AG08395 (cell line): Measurements from ENCODE around the gene DUSP9.

Source experiments
- DNase-seq: peaks from one replicate; pipeline ENCODE4 v3.0.0; 2012; ENCODE audit warnings: mixed read lengths, low spot score

DUSP9 gene

GRCh38 chrX:153635788-153636668, 11.0 kb upstream of the DUSP9 start:
- no peak for DNase-seq

GRCh38 chrX:153636716-153637115, 10.3 kb upstream of the DUSP9 start:
- no peak for DNase-seq

- no peak for DNase-seq
Measured at GRCh38 chrX:153637121-153638040, 9.6 kb upstream of the DUSP9 start.

DNA sequence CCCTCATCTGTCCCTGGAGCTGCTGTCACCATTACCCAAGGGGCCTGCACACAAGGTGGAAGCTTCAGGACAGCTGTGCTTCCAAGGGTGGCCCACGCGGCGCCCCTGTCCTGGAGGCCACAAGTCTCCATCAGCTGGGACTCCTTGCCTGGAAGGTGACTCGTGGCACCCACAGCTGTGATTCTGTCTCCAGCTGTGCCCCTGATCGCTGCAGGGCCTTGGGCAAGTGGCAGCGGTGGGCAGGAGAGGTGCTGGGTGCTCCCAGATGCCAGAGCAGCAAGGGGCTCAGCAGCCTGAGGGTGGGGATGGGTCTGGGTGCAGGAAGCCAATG, 9.0 kb upstream of the DUSP9 start:
- no peak for DNase-seq

DNA sequence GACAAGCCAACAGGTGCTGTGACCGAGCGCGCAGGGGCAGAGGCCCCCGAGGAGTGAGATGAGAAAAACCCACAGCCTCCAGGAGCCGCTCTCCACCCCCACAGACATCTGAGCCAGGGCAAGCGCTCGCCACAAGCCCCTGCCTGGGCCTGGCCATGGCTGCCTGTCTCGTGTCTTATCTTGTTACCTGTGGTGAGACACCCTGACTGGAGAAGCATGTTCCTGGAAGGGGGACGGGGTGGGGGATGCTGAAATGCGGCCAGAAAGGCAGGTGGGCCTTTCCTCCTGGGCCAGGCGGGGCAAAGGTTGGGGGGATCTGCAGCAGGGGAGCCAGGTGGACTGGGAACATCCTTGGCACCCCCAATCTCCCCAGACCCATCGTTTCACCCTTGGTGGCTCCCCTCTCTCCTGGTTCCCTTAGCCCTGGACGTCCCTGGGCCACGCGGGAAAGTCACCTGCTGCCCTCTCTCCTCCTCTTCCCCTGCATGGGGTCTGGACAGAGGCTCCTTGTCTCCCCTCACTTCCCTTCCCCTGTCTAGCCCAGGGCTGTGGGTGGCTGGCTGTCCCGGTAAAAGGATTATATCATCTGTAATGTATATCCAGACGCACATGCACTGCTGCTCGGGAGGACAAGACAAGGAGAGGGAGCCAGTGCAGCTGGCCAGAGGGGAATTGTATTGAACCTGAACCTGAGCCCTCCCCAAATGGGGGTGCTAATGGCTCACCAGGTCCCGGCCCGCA, 8.4 kb upstream of the DUSP9 start:
- no peak for DNase-seq

DNA sequence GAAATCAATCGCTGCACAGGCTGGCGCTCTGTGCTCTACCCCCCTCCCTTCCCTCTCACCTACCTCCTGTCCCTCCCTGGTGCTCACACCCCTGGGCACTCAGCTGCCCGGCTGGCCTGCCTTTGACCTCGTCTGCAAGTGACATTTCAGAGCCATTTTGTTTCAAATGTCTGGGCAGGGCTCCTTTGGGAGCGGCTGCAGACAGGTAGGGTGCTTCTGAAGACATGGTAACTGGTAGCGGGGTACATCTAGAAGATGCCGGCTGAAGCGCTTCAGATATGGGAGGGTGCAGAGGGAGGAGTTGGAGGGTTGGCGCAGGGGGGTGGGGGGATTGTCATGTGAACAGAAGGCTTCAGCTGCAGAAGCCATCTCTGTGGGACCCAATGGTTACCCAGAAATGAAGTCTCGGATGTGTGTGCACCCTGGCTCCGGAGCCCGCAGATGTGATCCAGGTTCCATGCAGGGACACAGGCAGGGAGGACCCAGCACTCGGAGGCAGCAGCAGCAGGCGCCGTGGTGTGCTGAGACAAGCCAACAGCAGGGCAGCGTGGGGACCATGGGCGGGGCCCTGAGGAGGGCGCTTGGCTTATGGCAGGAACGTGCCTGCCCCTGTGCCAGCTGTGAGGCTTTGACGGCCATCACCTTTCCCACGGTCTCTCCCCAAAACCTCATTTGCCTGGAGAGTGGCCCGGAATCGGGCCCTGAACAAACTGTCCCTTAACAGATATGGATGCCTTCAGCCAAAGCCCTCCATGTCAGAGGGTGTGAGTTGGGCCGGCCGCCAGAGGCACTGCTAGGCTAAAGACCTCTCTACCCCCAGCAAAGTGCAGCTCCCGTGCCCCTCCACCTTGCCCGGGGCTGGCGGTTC, 7.6 kb upstream of the DUSP9 start:
- no peak for DNase-seq

GRCh38 chrX:153640045-153640686, 6.8 kb upstream of the DUSP9 start:
- no peak for DNase-seq

GRCh38 chrX:153640736-153641575, 6.0 kb upstream of the DUSP9 start:
- no peak for DNase-seq

DNA sequence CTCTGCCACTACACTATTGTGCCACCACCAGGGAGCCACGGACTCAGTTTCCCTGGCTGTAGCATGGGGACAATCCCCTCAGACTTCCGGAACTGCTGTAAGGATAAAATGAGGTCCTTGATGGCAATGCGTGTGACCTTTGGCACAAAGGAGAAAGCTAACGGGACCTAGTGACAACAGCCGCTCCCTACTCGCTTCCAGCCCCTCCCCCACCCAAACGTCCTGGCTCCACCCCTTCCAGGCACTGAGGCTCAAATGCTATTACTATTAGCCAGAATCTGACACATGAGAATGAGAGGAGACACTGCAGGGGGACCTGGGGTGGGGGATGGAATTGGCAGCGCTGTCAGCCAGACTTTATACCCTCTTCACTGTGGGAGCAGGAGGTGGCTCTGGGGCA, 5.4 kb upstream of the DUSP9 start:
- DNase-seq: no peak

- no peak for DNase-seq
Measured at GRCh38 chrX:153642051-153642654, 4.8 kb upstream of the DUSP9 start.

GRCh38 chrX:153642655-153643430, 4.2 kb upstream of the DUSP9 start:
- no peak for DNase-seq

- DNase-seq: no peak
Measured at GRCh38 chrX:153643431-153644351, 3.3 kb upstream of the DUSP9 start.

- DNase-seq: no peak
Measured at GRCh38 chrX:153644356-153645125, 2.5 kb upstream of the DUSP9 start.

- no peak for DNase-seq
Measured at GRCh38 chrX:153645151-153645550, 1.9 kb upstream of the DUSP9 start.

- no peak for DNase-seq
Measured at GRCh38 chrX:153645921-153646488, 998 bp upstream of the DUSP9 start.
